ENCODE results near the gene TSN. TPM values are rescaled to one million over a fixed set of nuclear protein-coding genes. Genes with fewer than 3 reads are reported as not detected.
"Not testable (repeated sequence)": the region's sequence is repeated elsewhere in the genome, so short reads cannot be mapped to it uniquely, and the experiment has no call there.

Gene TSN
- total RNA-seq (10 to 100 TPM; 62.4 to 65.3 TPM), polyA plus RNA-seq (10 to 100 TPM; 74.8 to 90.9 (median 79.2) TPM), total RNA-seq (47.7 to 137 (median 93.4) reads per million in 6 experiments)

DNA sequence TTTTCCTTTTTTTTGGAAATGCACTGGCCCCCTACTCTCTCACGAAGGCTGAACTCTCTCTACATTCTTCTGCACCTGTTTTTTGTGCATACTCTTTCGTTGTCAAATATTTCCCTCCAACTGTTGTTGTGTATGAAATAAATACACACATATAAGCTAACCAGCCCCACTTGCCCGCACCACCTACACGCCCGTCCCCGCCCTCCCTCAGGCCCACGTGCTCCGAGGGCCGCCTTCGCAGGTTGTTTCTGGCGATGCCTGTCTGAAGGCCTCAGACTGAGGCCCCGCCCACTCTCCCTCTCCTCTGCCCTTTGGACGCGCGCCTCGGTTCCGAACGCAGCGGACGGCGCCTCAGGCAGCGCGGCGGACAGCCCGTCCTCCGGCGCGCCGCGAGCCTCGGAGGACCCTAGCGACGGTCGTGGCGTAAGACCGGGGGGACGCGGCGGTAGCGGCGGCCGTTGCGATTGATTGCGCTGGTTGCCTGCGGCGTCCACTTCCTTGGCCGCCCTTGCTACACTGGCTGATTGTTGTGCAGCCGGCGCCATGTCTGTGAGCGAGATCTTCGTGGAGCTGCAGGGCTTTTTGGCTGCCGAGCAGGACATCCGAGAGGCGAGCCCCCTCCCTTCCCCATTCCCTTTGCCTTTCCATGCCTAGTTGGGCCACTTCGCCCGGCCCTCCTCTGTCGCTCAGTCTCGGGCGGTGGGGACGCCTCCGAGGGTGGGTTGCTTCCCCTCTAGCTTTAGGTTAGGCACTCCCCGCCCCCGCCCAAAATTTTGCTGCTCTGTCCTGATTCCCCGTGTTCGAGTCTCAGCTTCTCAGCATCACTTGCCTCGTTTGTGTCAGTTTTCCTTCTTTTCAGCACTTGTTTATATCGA lies at the start of gene TSN:
TSN (plus strand) TSS at position 415 of the 875 bp plus-strand sequence; CDS start at position 544, 129 bp downstream.
- peaks cover 0 to 33% (median 2%) of the 10 kb centered on the region in 3 donors for H3K36me3 Mint-ChIP-seq
- H3K4me3 Mint-ChIP-seq: peak within 1 kb of the TSS; percentile 92 to 100 (median 96)

GRCh38 chr2:121705958-121706357 lies 49.5 kb upstream of the TSN start:
- no peak for DNase-seq
- no peak for ATAC-seq
- H3K27ac Mint-ChIP-seq: no peak overlapping the region
- H3K9me3 Mint-ChIP-seq: no peaks in the 10 kb centered on the region
- H3K27me3 Mint-ChIP-seq: no peaks in the 10 kb centered on the region
- H3K36me3 Mint-ChIP-seq: no peaks in the 10 kb centered on the region
- POLR2A ChIA-PET: interaction anchor here (0.7 kb wide), 1 partner anchor 151 kb away, joined by 8 read pairs; no protein-coding TSS in a partner anchor
- H3K4me1 Mint-ChIP-seq: peaks cover under 1 to 9% (median 6%) of the 10 kb centered on the region in 4 donors
- no peak overlapping the region for H3K4me3 Mint-ChIP-seq

More for the DNA sequence above, at the start of gene TSN:
- Mint-ChIP-seq H3K27ac (peak within 1 kb of the TSS; percentile 86 to 99 (median 94)), H3K27me3 (no peaks in the 10 kb centered on the region), H3K9me3 (no peaks in the 10 kb centered on the region), H3K4me1 (peaks cover 9 to 37% (median 29%) of the 10 kb centered on the region in 4 donors)
- POLR2A ChIA-PET: interaction anchor here (0.7 to 4.3 kb wide), 6 partner anchors 11 to 225 kb away, joined by 3 to 40 read pairs (median 6); partner anchors contain the start of genes CLASP1, NIFK and RNU4ATAC
- ATAC-seq (peak; percentile 99), DNase-seq (peak; percentile 92 to 98 (median 96))

DNA sequence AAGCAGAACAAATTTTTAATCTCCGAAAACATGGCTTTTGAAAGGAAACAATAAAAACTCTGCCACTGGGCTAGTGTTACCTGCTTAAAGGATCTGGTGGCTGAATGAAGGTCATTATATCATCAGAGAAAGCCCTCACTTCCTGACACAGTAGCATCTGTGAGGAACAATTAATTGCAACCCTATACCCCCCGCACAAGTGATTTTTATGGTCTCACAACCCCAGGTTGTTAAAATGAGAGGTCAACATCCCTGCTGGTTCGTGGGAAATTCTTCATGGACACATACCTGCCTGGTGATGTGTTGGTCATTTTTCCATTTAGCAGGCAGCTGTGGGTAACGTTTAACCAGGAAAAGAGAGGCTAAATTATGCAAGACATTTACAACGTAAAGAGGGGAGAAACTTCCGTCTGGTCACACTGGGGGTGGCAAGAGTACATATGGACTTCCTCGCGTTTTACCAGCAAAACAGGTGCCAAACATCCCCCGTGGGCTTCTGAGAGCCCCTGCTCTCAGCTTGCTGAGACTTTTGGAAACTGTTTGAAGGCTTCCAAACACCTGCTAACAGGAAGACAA lies 48.0 kb upstream of the TSN start:
- Mint-ChIP-seq H3K27ac (peak overlapping the region in 1 of 10 donors; percentile 26), H3K4me1 (peaks cover 0 to 2% (median 0%) of the 10 kb centered on the region in 4 donors)
- no peak for ATAC-seq

DNA sequence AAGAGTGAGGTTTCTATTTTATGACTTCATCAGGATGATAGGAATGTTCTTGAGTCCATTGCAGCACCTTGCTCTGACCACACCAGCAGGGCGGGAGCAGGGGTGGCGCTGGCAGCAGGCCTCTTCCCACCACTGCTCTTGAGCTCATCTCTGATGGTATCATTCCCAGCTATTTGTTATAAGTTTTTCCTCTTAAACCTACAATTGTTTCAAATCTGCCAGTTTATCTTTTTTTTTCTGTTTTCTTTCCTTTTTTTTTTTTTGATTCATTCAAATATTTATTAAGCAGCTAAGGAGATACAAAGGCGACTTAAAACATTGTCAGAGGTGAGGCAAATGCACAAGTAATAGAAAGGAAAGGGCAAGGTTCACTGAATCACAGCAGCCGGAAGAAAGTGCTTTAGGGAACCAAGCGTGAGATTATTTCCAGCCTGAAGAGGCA lies 47.5 kb upstream of the TSN start:
- Mint-ChIP-seq H3K27me3 (no peaks in the 10 kb centered on the region), H3K4me3 (no peak overlapping the region), H3K27ac (peak overlapping the region in 1 of 10 donors; percentile 11), H3K9me3 (no peaks in the 10 kb centered on the region), H3K36me3 (no peaks in the 10 kb centered on the region), H3K4me1 (peaks cover 0 to 2% (median 0%) of the 10 kb centered on the region in 4 donors)
- ATAC-seq (no peak), DNase-seq (no peak)
- POLR2A ChIA-PET: interaction anchor here (0.8 kb wide), 1 partner anchor 177 kb away, joined by 3 read pairs; the partner anchor contains the start of gene RNU4ATAC

More for the DNA sequence above, 48.0 kb upstream of the TSN start:
- Mint-ChIP-seq H3K4me3 (no peak overlapping the region), H3K36me3 (no peaks in the 10 kb centered on the region), H3K27me3 (no peaks in the 10 kb centered on the region), H3K9me3 (no peaks in the 10 kb centered on the region)
- no peak for DNase-seq
- POLR2A ChIA-PET: interaction anchor here (0.7 kb wide), 1 partner anchor 58 kb away, joined by 3 read pairs; the partner anchor contains the start of gene CLASP1

- no peak overlapping the region for H3K4me3 Mint-ChIP-seq
- no peaks in the 10 kb centered on the region for H3K9me3 Mint-ChIP-seq
- POLR2A ChIA-PET: no interaction called here
- no peaks in the 10 kb centered on the region for H3K36me3 Mint-ChIP-seq
- H3K27me3 Mint-ChIP-seq: no peaks in the 10 kb centered on the region
- ATAC-seq (no peak), DNase-seq (no peak)
- H3K27ac Mint-ChIP-seq: no peak overlapping the region
- no peaks in the 10 kb centered on the region for H3K4me1 Mint-ChIP-seq
Measured at GRCh38 chr2:121709776-121710469, 45.5 kb upstream of the TSN start.

DNA sequence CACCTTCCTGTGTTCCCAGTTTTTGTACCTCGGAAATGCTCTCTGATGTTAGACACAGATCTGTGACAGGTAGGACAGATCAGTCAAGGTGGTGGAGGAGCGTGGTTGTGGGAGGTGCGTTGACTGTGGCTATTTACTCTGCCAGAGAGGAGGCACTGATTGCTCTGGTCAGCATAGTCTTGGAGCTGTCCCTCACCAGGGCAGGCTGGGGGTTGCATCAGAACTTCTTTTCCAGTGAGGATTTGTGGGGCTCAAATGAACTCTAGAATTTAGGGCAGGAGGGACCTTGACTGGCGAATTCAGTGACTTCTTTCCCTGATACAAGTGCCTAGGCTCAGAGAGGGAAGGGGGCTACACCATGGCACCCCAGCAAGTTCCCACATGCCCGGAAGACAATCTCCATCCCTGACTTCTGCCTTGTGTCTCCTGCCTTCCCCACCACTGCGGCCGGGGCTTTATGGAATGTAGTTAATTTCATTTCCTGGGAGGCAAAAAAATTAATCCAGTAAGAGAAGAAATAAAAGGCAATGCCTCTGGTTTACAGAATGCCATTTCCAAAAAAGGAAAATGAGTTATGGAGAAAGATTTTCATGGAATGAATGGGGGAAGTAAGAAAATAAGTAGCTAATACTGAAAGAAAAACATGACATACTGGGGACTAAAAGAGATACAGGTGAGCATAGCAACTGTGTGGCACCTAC lies 44.8 kb upstream of the TSN start:
- ATAC-seq: no peak
- POLR2A ChIA-PET: no interaction called here
- H3K27ac Mint-ChIP-seq: peak overlapping the region in 1 of 10 donors; percentile 0

GRCh38 chr2:121711481-121711880 lies 44.0 kb upstream of the TSN start:
- H3K9me3 Mint-ChIP-seq, H3K4me1 Mint-ChIP-seq, DNase-seq, H3K36me3 Mint-ChIP-seq, H3K27me3 Mint-ChIP-seq, POLR2A ChIA-PET, H3K4me3 Mint-ChIP-seq, ATAC-seq: not testable (repeated sequence)
- H3K27ac Mint-ChIP-seq: peak overlapping the region in 1 of 10 donors; percentile 0

More for the DNA sequence above, 44.8 kb upstream of the TSN start:
- H3K4me1 Mint-ChIP-seq: no peaks in the 10 kb centered on the region
- H3K4me3 Mint-ChIP-seq: no peak overlapping the region
- H3K9me3 Mint-ChIP-seq: no peaks in the 10 kb centered on the region
- DNase-seq: no peak
- H3K27me3 Mint-ChIP-seq: no peaks in the 10 kb centered on the region
- H3K36me3 Mint-ChIP-seq: no peaks in the 10 kb centered on the region

DNA sequence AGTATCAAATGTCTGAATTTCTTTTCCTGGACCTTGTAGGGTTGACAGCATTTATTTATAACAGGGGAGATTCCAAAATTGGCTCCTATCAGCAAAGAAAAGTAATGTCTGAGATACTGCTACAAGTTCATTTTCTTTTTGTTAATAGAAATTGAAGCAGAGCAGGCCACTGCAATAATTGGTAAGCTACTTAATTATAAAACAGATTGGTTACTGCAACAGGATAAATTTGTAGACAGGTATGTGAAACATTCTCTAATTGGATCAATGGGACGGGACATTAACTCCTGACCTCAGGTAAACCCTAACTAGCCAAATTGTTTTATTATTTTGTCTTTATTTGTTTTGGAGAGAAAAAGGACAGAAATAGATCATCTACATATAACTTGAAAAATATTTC lies 39.3 kb upstream of the TSN start:
- Mint-ChIP-seq H3K9me3 (no peaks in the 10 kb centered on the region), H3K27ac (no peak overlapping the region), H3K4me1 (peaks cover 0 to 6% (median 5%) of the 10 kb centered on the region in 4 donors), H3K36me3 (no peaks in the 10 kb centered on the region), H3K27me3 (no peaks in the 10 kb centered on the region), H3K4me3 (no peak overlapping the region)
- POLR2A ChIA-PET: no interaction called here
- DNase-seq (no peak), ATAC-seq (no peak)

DNA sequence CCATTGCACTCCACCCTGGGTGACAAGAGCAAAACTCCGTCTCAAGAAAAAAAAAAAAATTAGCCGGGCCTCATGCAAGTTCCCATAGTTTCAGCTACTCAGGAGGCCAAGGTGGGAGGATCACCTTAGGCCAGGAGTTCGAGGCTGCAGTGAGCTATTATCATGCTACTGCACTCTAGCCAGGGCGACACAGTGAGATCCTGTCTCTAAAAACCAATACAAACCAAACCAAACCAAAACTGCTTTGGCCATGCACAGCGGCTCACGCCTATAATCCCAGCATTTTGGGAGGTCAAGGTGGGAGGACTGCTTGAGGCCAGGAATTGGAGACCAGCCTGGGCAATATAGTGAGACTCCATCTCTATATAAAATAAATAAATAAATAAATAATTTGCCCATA lies 37.9 kb upstream of the TSN start:
- POLR2A ChIA-PET: no interaction called here
- no peak overlapping the region for H3K27ac Mint-ChIP-seq

GRCh38 chr2:121721926-121722325 lies 33.5 kb upstream of the TSN start:
- POLR2A ChIA-PET: interaction anchor here (0.7 to 2.5 kb wide), 3 partner anchors 72 to 194 kb away, joined by 3 to 10 read pairs (median 6); partner anchors contain the start of genes CLASP1 and RNU4ATAC
- Mint-ChIP-seq H3K9me3 (no peaks in the 10 kb centered on the region), H3K4me3 (no peak overlapping the region), H3K36me3 (peaks cover under 1 to 16% (median 2%) of the 10 kb centered on the region in 3 donors), H3K27ac (peak overlapping the region in 1 of 10 donors; percentile 22), H3K27me3 (no peaks in the 10 kb centered on the region), H3K4me1 (peaks cover 0 to 6% (median 5%) of the 10 kb centered on the region in 4 donors)
- DNase-seq: no peak
- no peak for ATAC-seq

More for the DNA sequence above, 37.9 kb upstream of the TSN start:
- H3K36me3 Mint-ChIP-seq: no peaks in the 10 kb centered on the region
- ATAC-seq (no peak), DNase-seq (no peak)
- H3K27me3 Mint-ChIP-seq: no peaks in the 10 kb centered on the region
- H3K9me3 Mint-ChIP-seq: no peaks in the 10 kb centered on the region
- H3K4me1 Mint-ChIP-seq: peaks cover 0 to 6% (median 5%) of the 10 kb centered on the region in 4 donors
- H3K4me3 Mint-ChIP-seq: no peak overlapping the region

DNA sequence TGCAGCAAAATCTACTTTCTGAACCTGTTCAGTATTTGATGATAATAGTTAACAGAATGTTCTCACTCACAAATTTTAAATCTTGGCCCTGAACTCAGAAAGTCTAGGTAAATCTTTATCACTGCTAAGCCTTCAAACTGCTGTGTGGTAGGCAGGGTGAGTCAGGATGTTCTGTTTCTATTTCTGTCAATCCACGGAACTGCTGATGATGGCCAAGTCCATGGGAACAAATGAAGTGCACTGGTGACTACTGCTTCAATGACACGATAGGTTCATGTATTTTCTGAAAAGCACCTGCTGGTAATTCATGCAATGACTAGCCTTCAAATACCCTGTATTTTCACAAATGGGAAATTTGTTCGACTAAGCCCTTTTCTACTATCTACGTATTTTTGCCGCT lies 33.0 kb upstream of the TSN start:
- Mint-ChIP-seq H3K36me3 (peaks cover 4 to 20% (median 6%) of the 10 kb centered on the region in 3 donors), H3K9me3 (no peaks in the 10 kb centered on the region), H3K27ac (no peak overlapping the region), H3K4me3 (no peak overlapping the region), H3K27me3 (no peaks in the 10 kb centered on the region), H3K4me1 (peaks cover 3 to 6% (median 5%) of the 10 kb centered on the region in 4 donors)
- POLR2A ChIA-PET: interaction anchor here (0.7 kb wide), 1 partner anchor 194 kb away, joined by 3 read pairs; no protein-coding TSS in a partner anchor
- DNase-seq (no peak), ATAC-seq (no peak)

DNA sequence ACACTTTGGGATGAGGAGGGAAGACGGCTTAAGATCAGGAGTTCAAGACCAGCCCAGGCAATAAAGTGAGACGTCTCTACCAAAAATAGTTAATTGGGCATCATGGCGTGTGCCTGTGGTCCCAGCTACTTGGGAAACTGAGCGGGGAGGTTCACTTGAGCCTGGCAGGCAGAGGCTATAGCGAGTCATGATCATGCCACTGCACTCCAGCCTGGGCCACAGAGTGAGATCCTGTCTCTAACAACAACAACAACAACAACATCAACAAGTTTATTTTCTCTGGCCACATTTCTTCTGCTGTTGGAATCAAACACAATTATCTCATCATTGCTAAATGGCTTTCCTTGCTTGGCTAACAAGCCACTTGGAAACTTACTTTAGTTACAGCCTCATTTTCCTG lies 32.1 kb upstream of the TSN start:
- peaks cover 3 to 6% (median 5%) of the 10 kb centered on the region in 4 donors for H3K4me1 Mint-ChIP-seq
- no peak overlapping the region for H3K4me3 Mint-ChIP-seq
- DNase-seq (no peak), ATAC-seq (no peak)
- no peaks in the 10 kb centered on the region for H3K27me3 Mint-ChIP-seq
- POLR2A ChIA-PET: no interaction called here
- no peaks in the 10 kb centered on the region for H3K9me3 Mint-ChIP-seq
- H3K36me3 Mint-ChIP-seq: peaks cover 4 to 28% (median 14%) of the 10 kb centered on the region in 3 donors
- peak overlapping the region in 3 of 10 donors; percentile 19 to 62 (median 28) for H3K27ac Mint-ChIP-seq
